Pancreas (tissue), 10 donors: ENCODE data around the gene ASIC5. TPM values are rescaled to one million over a fixed set of nuclear protein-coding genes. Genes with fewer than 3 reads are reported as not detected.

Experiments
- ATAC-seq, 4 donors: fragments of 200-7000 bp; cut with Tn5 transposase; one replicate each; pipeline versions ENCODE4 v1.8.0 to v1.9.1; 2020; ENCODE audit warnings: mild to moderate bottlenecking in 4 of 4, moderate library complexity in 4 of 4
- DNase-seq, 6 donors: peaks; one replicate each; pipeline ENCODE4 v3.0.0-alpha.2; 2020
- FAIRE-seq: peaks from 2 replicates; lab custom pipeline; 2012; peaks lifted over from hg19 to GRCh38; lab: Jason Lieb, UNC
- H3K27ac ChIP-seq, 4 donors: fragments of 200-600 bp; sonication (generic); 1 replicate in 3 of 4; 2 replicates in 1 of 4; pipeline versions ENCODE4 v1.5.0 to v1.8.0; 2020
- H3K27me3 ChIP-seq, 4 donors: fragments of 200-600 bp; one replicate each; pipeline ENCODE4 v1.8.0; 2021
- H3K36me3 ChIP-seq, 3 donors: fragments of 200-600 bp; sonication (generic) in 1 of 3; one replicate each; pipeline versions ENCODE4 v1.5.0 to v1.8.0; 2020 to 2021
- H3K4me1 ChIP-seq, 3 donors: fragments of 200-600 bp; one replicate each; pipeline ENCODE4 v1.8.0; 2021
- H3K4me3 ChIP-seq, 4 donors: fragments of 200-600 bp; sonication (generic) in 2 of 4; one replicate each; pipeline versions ENCODE4 v1.5.0 to v1.8.0; 2020 to 2021
- H3K9me3 ChIP-seq, 4 donors: fragments of 200-600 bp; one replicate each; pipeline ENCODE4 v1.8.0; 2021
- CTCF ChIP-seq, 4 donors: fragments of 200-600 bp; sonication (generic) in 3 of 4; IDR thresholded peaks; one replicate each; pipeline versions ENCODE4 v1.5.0 to v1.8.0; 2021; ENCODE audit warnings: antibody characterized with exemption in 4 of 4
- WGBS, 2 donors: extraction: QIAGEN DNeasy Blood & Tissue Kit; methylation state at CpG; one replicate each; pipeline ENCODE4 v1.1.7; 2013; 5-methylcytosine and 5-hydroxymethylcytosine counted together
- intact Hi-C, 3 donors: fragments of 100-400 bp; cut with DNase I; formaldehyde crosslinking; loops; one replicate each; pipeline versions ENCODE4 v1.11.1 to v1.14.2; 2022
- polyA plus RNA-seq, 2 donors: library from polyadenylated mRNA; stranded (reverse); fragments of 200-250 nt; gene quantifications; one replicate each; pipeline ENCODE4 v1.2.3, GENCODE V29; 2013
- total RNA-seq, 6 donors: library from RNA; stranded (reverse); fragmentation: NEBNext Ultra II Directional in 4 of 6; extraction: Animal tissue kit (Norgen Biotek cat#: 25700) in 4 of 6; gene quantifications; one replicate each; pipeline versions ENCODE4 v1.2.1 to v1.2.4, GENCODE V29; 2021 to 2023
- donor health status: healthy with polysubstance abuse.
- donor health status: DM: no; HTN: no; CAD: no; lungs with moderate emphysema.
- donor health status: DM: no; HTN: no; CAD: no.
- donor health status: control.
- donor health status: control.
- donor health status: Bipolar disorder and iron deficiency.
- donor health status: DM: yes; HTN: yes; CAD: no.
- donor health status: DM: no; HTN: no; CAD: no.
- donor health status: DM: no; HTN: no; CAD: no.
- donor health status: DM: yes; HTN: yes; CAD: no.

ASIC5 gene
- total and polyA plus RNA-seq, 8 donors, result not detected

- H3K27ac ChIP-seq, result no peak overlapping the region
- DNase-seq, result peak in 1 of 6 donors; percentile 36
- H3K36me3 ChIP-seq, result no peaks in the 10 kb centered on the region
- no peaks in the 10 kb centered on the region for H3K27me3 ChIP-seq
- WGBS, 2 donors, result 10 to 11% methylated on average over 5 of the region's 5 CpGs
- peak; percentile 94 to 99 (median 98) for ATAC-seq
- TF ChIP-seq CTCF (IDR thresholded peaks at IDR 0.05), result peak in 3 of 4 donors; percentile 53 to 63 (median 60)
- no peaks in the 10 kb centered on the region for H3K9me3 ChIP-seq
- peaks cover 0 to 11% (median 0%) of the 10 kb centered on the region in 3 donors for H3K4me1 ChIP-seq
- intact Hi-C loops, result loop anchor here in 2 of 3 donors (5.0 to 10.0 kb wide), 2 partner anchors 342 to 345 kb away; no protein-coding TSS in a partner anchor
- peak; percentile 32 for FAIRE-seq
- H3K4me3 ChIP-seq, result no peak overlapping the region
These were observed 78.9 kb downstream of the ASIC5 start for GRCh38 chr4:155787113-155787710.

DNA sequence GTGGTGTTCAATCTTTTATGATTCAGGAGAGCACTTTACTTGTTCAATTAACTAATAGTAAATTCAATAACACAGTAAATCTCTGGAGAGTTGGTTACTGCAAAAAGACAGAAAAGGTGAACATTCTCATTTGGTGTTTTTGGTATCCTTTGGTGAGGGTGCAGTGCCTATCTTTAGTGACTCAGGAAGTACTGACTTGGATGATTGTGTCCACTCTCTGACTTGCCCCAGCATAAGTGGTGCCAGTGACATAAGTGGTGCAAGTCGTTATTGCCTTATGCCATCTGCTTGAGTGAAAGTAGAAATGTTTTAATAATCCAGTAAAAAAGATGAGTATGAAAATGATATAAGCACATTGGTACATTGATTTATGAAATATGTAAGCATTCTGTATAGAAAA is 80.2 kb downstream of the ASIC5 start:
- no peak for TF ChIP-seq CTCF (IDR thresholded peaks at IDR 0.05)
- H3K27ac ChIP-seq, result no peak overlapping the region
- DNase-seq (no peak), ATAC-seq (no peak), FAIRE-seq (no peak)
- H3K4me1 ChIP-seq, result peaks cover 0 to 11% (median 0%) of the 10 kb centered on the region in 3 donors
- H3K27me3 ChIP-seq, result no peaks in the 10 kb centered on the region
- H3K36me3 ChIP-seq, result no peaks in the 10 kb centered on the region
- intact Hi-C loops, result loop anchor here in 2 of 3 donors (5.0 to 10.0 kb wide), 2 partner anchors 341 to 344 kb away; no protein-coding TSS in a partner anchor
- H3K9me3 ChIP-seq, result no peaks in the 10 kb centered on the region
- 65 to 71% methylated on average over 1 of the region's 1 CpG for WGBS, 2 donors
- H3K4me3 ChIP-seq, result no peak overlapping the region

DNA sequence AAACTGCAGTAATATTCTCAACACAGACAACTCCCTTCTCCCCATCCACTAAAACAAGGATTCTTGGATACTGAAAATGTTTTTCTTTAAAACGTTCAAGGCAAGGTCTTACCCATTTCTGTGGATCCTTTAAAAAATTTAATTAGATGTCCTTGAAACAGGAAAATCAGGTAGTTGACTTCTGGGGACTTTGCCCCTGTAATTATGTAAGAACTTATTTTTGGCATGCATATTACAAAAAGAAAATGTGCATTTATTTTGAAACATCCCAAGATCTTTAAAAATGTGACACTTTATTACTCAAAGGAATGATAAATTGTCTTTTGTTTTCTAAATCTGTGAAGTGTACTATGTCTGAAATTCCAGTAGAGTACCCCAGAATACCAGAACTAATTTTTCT is 81.4 kb downstream of the ASIC5 start:
- ATAC-seq (no peak), DNase-seq (no peak), FAIRE-seq (no peak)
- no peak overlapping the region for H3K27ac ChIP-seq
- H3K27me3 ChIP-seq, result no peaks in the 10 kb centered on the region
- no peak overlapping the region for H3K4me3 ChIP-seq
- H3K9me3 ChIP-seq, result no peaks in the 10 kb centered on the region
- 7 to 11% methylated on average over 1 of the region's 1 CpG for WGBS, 2 donors
- TF ChIP-seq CTCF (IDR thresholded peaks at IDR 0.05), result no peak
- peaks cover 0 to 11% (median 0%) of the 10 kb centered on the region in 3 donors for H3K4me1 ChIP-seq
- intact Hi-C loops, result loop anchor here in 2 of 3 donors (5.0 to 10.0 kb wide), 2 partner anchors 340 to 342 kb away; no protein-coding TSS in a partner anchor
- H3K36me3 ChIP-seq, result no peaks in the 10 kb centered on the region

- Histone ChIP-seq H3K9me3 (no peaks in the 10 kb centered on the region), H3K27me3 (no peaks in the 10 kb centered on the region), H3K36me3 (no peaks in the 10 kb centered on the region), H3K4me1 (peaks cover 0 to 41% (median 19%) of the 10 kb centered on the region in 3 donors), H3K4me3 (no peak overlapping the region), H3K27ac (no peak overlapping the region)
- FAIRE-seq (peak; percentile 69), ATAC-seq (no peak), DNase-seq (no peak)
- intact Hi-C loops, result loop anchor here in 1 of 3 donors (10.0 kb wide), 1 partner anchor 337 kb away; no protein-coding TSS in a partner anchor
- TF ChIP-seq CTCF (IDR thresholded peaks at IDR 0.05), result no peak
- WGBS, 2 donors, result 66 to 68% methylated on average over 4 of the region's 4 CpGs
These were observed 84.7 kb downstream of the ASIC5 start for GRCh38 chr4:155781249-155781831.
